ENCODE results near the gene PRTG.

Gene PRTG

GRCh38 chr15:55574096-55574495, 168.9 kb downstream of the PRTG start:
- TF ChIP-seq MYC (IDR thresholded peaks at IDR 0.05; ENCODE audit: low read depth, low read length) (no peak), MAX (IDR thresholded peaks at IDR 0.05; ENCODE audit: low read depth, low read length) (no peak), POLR2A (IDR thresholded peaks at IDR 0.05; ENCODE audit: extremely low read depth, insufficient read length) (no peak), CTCF (IDR thresholded peaks at IDR 0.05; ENCODE audit: low read depth, low read length) (no peak)
- H3K4me3 ChIP-seq (ENCODE audit: low read depth, low read length), result no peak overlapping the region
- no peak for DNase-seq (ENCODE audit: low read depth)

DNA sequence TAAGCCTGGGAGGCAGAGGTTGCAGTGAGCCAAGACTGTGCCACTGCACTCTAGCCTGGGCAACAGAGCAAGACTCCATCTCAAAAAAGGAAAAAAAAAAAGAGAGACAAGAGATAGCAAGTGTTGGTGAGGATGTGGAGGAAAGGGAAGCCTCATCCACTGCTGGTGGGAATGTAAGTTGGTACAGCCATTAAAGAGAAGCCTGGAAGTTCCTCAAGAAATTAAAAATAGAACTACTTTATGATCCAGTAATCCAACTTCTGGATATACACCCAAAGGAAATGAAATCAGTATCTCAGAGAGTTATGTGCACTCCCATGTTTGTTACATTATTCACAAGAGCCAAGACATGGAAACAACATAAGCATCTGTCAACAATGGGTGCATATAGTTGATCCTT, 169.7 kb downstream of the PRTG start:
- no peak for TF ChIP-seq MYC (IDR thresholded peaks at IDR 0.05; ENCODE audit: low read depth, low read length)
- TF ChIP-seq MAX (IDR thresholded peaks at IDR 0.05; ENCODE audit: low read depth, low read length), result no peak
- TF ChIP-seq CTCF (IDR thresholded peaks at IDR 0.05; ENCODE audit: low read depth, low read length), result no peak
- TF ChIP-seq POLR2A (IDR thresholded peaks at IDR 0.05; ENCODE audit: extremely low read depth, insufficient read length), result no peak

DNA sequence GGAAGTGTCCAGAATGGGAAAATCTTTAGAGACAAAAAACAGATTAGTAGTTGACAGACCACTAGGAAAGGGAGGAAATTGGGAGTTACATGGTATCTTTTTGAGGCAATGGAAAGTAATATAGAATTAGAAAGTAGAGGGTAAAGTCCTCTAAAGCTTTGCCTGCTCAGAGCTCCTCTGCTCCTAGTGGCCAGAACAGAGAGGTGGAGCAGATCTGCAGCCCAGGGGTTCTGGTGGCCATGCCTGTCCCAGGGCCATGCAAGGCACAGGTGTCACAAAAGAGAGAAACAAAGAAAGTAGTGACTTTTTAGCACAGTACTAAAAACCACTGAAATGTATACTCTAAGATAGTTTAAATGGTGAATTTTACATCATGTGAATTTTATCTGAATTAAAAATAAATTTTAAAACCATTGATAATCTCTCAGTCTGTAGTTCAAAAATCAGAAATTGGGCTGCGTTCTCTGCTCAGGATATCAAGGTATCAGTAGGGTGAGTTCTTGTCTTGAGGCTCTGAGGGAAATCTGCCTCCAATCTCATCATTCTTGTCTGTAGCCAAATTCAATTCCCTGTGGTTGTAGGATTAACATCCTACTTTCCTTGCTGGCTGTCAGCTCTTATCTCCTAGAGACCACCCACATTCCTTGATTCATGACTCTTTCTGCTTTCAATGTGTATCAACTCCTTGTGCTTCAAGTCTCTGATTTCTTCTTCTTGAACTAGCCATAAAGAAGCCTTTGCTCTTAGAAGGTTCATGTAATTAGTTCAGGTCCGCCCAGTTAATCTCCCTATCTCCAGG, 178.4 kb downstream of the PRTG start:
- TF ChIP-seq MYC (IDR thresholded peaks at IDR 0.05; ENCODE audit: low read depth, low read length) (no peak), CTCF (IDR thresholded peaks at IDR 0.05; ENCODE audit: low read depth, low read length) (no peak), MAX (IDR thresholded peaks at IDR 0.05; ENCODE audit: low read depth, low read length) (no peak), POLR2A (IDR thresholded peaks at IDR 0.05; ENCODE audit: extremely low read depth, insufficient read length) (no peak)
- no peak for DNase-seq (ENCODE audit: low read depth)
- no peak overlapping the region for H3K4me3 ChIP-seq (ENCODE audit: low read depth, low read length)

More for the DNA sequence above, 169.7 kb downstream of the PRTG start:
- no peak overlapping the region for H3K4me3 ChIP-seq (ENCODE audit: low read depth, low read length)
- no peak for DNase-seq (ENCODE audit: low read depth)

- TF ChIP-seq MAX (IDR thresholded peaks at IDR 0.05; ENCODE audit: low read depth, low read length) (no peak), CTCF (IDR thresholded peaks at IDR 0.05; ENCODE audit: low read depth, low read length) (no peak), MYC (IDR thresholded peaks at IDR 0.05; ENCODE audit: low read depth, low read length) (no peak), POLR2A (IDR thresholded peaks at IDR 0.05; ENCODE audit: extremely low read depth, insufficient read length) (no peak)
- DNase-seq (ENCODE audit: low read depth), result no peak
- H3K4me3 ChIP-seq (ENCODE audit: low read depth, low read length), result no peak overlapping the region
Observed at GRCh38 chr15:55562601-55563000, 180.4 kb downstream of the PRTG start.

Data from NB4 (cell line).